Measurements from ENCODE around the gene VILL. TPM values are rescaled to one million over a fixed set of nuclear protein-coding genes. Genes with fewer than 3 reads are reported as not detected.

The VILL gene
- 25.5 and 213 TPM in 2 replicates for total RNA-seq

GRCh38 chr3:37990527-37990926, at the start of gene VILL:
VILL (plus strand) TSS chr3:37990786; CDS start chr3:37993673, 2,887 bp downstream.

GRCh38 chr3:38029400-38030125, 39.0 kb downstream of the VILL start, which contains the start of gene PLCD1:
PLCD1 (minus strand) TSS chr3:38029642; CDS start chr3:38029539, 103 bp downstream.

GRCh38 chr3:38039101-38039898, 48.7 kb downstream of the VILL start, which contains the start of gene DLEC1:
DLEC1 (plus strand) TSS chr3:38039208; CDS start chr3:38039226, 18 bp downstream.

Other genes with a start within 250 kb of the VILL start
- 61.4 and 162 TPM in 2 replicates for gene CTDSPL, start 128.9 kb upstream of the VILL start, total RNA-seq
- 40.7 and 52.3 TPM in 2 replicates for gene PLCD1, start 38.9 kb downstream of the VILL start, total RNA-seq
- gene DLEC1, start 48.4 kb downstream of the VILL start, total RNA-seq = not detected in 2 replicates
- gene ACAA1, start 146.3 kb downstream of the VILL start, total RNA-seq = 20.9 and 26.7 TPM in 2 replicates
- 22.0 and 34.2 TPM in 2 replicates for gene MYD88, start 147.9 kb downstream of the VILL start, total RNA-seq
- 59.5 and 75.7 TPM in 2 replicates for gene OXSR1, start 174.8 kb downstream of the VILL start, total RNA-seq

Data from tracheal epithelial cell (primary cell).